Measurements from ENCODE around the gene RORB.
"Not testable (repeated sequence)": the region's sequence is repeated elsewhere in the genome, so short reads cannot be mapped to it uniquely, and the experiment has no call there.

Gene RORB

DNA sequence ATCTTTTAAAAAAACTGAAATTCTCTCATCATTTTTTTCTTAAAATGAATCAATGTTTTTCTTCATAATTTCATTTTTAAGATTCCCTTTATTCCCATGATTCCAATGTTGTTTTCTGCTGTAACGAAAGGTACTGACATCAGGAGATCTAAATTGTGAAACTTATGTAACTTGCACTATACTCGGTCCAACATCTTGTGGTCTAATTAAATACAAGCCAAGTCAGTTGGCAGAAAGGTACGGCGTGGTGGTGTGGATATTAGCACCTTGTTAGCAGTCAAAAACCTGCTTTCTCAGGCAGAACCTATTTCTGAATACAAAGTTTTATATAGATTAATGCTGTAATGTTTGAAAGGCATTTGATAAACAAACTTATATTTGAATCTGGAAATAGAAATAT is 20.1 kb downstream of the RORB start:
- no peak for DNase-seq

DNA sequence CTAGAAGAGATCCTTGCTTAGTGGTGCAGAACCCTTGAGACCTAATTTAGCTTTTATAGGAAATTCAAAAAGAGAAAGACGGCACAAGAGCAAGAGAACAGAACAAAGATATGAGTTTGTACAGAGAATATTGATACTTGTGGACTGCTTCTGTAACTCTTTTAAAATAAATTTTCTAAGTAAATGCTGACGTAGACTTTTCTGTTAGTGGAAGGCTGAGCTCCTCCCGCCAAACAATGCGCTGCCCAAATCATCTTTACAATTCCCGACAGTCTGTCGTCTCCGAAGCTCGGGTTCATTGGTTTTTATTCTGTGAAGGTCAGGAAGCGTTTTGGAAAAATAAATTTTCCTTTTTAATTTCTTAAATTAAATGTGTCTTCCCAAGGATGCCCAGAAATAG is 22.3 kb downstream of the RORB start:
- no peak for DNase-seq

DNA sequence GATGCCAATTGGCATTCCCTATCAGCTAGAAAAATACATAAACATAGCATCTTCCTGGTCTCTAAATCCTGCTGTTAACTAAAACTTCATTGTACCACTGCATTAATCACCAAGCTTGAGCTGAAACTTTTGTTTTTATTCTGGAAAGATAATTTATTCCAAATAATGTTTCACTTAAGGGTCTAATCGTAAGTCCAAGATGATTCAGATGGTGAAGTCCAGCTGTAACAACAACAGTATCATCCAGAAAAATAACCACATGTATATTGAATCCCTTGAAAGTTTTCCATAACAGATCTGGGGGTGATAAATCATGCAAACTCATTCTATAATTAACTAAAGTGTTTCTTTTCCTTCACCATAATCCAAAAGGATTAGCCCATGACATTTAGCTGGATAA is 23.9 kb downstream of the RORB start:
- no peak for DNase-seq

GRCh38 chr9:74524289-74524688 is 27.2 kb downstream of the RORB start:
- DNase-seq, result no peak

- DNase-seq, result no peak
Measured at GRCh38 chr9:74526215-74526614, 29.1 kb downstream of the RORB start.

DNA sequence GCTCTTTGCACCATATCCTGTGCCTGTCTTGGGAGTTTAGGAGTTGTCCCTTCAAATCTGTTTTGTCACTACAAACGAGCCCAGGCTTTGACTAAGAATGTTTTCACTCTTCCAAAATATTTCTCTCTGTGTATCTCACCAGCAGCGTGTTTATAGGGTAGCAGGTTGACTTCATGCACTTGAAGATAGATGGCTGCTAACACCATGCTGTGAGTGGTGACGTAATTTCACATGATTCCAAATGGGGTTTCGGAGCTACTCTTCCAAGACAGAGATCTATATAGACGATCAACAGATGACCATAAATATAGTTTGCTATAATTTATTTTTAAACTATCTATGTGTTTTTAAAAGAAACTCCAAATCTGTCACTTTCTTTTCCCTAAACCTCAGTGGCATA is 30.6 kb downstream of the RORB start:
- DNase-seq, result no peak

DNA sequence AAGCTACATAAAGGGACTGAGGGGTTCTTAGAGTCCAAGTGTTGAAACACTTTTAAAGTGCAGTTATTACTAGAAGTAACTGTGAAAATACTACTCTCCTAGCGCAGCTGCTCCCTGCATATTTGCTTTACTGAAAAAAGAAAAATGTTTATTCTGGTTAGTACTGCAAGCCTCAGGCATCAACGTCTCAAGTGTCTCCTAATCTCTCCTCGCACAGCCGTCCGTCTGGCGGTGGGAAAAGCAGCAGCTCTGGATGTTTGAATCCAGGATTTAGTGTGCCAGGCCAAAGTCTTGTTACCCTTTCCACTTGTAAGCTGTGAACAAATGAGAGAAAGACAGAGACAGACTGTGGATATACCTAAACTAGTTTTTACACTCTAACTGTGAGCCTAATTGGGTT is 31.1 kb downstream of the RORB start:
- no peak for DNase-seq

DNA sequence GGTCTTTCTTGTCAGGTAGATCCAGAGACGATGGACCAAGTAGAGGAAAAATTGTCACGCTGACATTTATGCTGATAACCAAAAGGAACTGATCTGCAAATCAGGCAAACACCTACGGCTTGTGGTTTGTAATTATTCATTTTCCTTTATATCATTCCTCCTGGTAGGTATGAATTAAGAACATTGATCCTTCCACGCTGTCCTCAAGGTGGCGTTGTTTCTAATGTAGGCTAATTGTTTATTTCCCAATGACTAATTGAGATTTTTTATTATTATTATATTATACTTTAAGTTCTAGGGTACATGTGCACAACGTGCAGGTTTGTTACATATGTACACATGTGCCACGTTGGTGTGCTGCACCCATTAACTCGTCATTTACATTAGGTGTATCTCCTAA is 33.3 kb downstream of the RORB start:
- not testable (repeated sequence) for DNase-seq

DNA sequence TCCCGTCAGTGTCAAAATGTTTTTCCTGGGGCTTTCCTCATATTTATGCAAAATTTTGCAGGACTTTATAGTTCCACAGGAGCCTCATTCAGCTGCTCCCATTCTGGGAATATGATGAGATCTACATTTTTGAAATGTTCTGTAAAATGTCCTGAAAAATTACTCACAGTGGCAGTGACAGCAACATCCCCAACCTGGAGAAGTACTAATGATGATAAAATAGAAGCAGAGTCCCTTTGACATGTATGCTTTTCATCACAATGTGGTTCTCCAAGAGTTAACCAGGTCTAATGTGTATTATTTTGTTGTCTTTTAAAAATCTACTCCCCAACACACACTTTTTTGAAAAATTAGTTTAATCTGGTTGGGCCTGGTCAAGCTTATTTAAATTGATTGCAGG is 36.1 kb downstream of the RORB start:
- no peak for DNase-seq

DNA sequence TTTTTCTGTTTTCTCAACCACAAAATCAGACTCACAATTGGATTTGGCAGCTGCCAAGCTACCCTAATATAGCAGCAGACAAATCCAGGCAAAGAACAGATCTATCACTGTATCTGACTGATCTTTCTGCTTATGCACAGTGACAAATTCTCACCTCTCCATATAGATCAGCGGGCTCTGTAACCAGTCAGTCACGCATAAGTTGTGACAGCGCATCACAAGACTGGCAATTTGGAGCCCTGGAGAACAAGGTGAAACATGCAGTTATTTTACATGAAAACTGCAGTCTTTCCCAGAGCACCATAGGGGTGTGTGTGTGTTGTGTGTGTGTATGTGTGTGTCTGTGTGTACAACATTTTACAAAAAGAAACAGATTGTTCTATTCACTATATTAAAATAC is 37.7 kb downstream of the RORB start:
- no peak for DNase-seq

- no peak for DNase-seq
Measured at GRCh38 chr9:74543145-74543544, 46.0 kb downstream of the RORB start.

DNA sequence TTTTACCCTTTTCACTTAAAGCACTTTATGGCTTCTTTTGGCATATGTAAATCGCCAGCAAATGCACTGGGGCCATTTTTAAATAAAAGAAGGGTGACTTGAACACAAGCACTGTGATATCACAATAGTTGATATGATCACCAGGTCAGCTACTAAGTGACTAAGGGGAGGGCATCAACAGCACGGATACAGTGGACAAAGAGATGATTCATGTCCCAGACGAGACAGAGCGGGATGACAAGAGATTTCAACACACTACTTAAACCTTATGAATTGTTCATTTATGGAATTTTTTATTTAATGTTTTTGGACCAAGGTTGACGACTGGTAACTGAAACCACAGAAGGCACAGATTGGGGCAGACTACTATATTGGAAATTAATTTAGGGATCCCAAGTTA is 54.1 kb downstream of the RORB start:
- no peak for DNase-seq

DNA sequence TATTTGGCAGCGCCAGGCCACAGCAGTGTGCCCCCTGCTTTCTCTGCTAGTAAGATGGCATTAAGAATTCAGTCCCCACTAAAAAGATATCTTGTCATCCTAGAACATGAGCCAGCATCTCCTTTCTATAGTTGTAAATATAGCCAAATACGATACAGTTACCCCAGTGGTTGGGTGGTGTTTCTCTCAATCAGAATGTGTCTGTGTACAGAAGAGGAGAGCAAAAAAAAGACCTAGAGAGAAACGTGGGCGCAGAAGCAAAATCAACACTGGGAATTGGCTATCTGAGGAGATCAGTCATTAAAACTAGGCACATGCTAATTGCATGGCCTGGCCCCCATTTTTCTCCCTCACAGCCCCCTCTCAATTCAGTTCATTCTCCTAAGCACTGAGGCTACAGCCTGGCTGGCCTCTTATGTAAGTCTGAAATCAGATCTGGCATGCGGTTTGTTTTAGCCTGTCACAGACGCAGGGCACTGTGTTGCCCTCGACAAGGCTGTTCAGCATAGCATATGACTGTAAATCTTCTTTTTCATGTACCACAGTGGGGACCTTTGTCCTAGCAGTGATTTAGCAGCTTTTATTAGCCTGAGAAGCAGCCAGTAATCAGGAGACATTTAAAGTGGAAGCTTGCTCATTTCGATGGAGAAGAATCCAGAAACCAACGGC is 57.8 kb downstream of the RORB start:
- no peak for DNase-seq

DNA sequence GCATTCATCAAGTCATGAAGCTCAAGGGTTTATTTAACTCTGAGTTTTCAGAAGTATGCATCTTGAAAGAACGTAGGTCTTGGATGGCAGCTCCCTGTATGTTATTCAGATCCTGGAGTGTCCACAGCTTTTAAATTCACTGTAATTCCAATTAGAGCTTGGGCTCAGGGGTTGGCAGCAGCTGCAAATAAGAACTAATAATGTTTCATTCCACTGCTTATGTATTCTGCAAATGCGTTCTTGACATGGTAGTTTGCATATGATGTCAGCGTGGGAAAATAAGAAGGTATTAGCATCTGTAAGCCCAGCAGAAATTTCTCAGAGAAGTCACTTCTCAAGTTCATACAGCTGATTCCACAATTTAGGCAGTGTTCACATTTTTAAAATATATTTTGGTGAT is 58.4 kb downstream of the RORB start:
- DNase-seq, result no peak

- DNase-seq, result no peak
Measured at GRCh38 chr9:74556685-74557084, 59.5 kb downstream of the RORB start.

DNA sequence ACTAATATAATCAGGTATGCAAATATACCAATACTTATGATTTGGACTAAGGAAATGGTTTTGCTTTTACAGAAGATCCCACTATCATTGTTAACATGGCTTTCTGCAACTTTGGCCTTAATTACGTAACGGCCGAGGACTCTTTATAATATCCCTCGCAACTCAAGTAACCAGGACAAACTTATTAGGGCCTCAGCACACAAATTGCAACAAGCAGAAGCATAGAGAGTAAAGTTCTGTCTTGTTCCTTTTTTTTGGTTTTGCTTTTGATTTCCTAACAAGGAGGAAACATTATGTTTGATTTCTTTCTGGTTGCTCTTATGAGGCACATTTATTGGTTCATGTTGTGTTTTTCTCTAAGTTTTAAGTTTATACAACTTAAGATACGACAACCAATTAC is 60.4 kb downstream of the RORB start:
- DNase-seq, result no peak

DNA sequence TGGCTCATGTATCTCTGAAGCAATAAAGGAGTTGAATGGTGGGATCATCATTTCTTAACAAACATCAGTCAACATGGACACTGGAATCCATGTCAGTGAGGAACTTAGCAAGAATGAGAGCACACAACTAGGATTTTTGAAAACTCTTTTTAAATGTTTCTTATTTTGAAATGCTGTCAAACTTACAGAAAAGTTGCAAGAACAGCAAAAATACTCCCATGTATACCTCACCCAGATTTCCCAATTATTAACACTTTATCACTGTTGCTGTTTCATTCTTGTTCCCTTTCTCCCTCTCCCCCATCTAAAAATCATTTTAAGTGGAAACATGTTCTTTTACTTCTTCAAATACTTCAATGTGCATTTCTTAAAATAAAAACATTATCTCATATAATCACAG is 65.5 kb downstream of the RORB start:
- no peak for DNase-seq

- no peak for DNase-seq
Measured at GRCh38 chr9:74570879-74571512, 73.9 kb downstream of the RORB start.

- no peak for DNase-seq
Measured at GRCh38 chr9:74573640-74574191, 76.6 kb downstream of the RORB start.

- DNase-seq, result no peak
Measured at GRCh38 chr9:74576176-74576575, 79.0 kb downstream of the RORB start.

DNA sequence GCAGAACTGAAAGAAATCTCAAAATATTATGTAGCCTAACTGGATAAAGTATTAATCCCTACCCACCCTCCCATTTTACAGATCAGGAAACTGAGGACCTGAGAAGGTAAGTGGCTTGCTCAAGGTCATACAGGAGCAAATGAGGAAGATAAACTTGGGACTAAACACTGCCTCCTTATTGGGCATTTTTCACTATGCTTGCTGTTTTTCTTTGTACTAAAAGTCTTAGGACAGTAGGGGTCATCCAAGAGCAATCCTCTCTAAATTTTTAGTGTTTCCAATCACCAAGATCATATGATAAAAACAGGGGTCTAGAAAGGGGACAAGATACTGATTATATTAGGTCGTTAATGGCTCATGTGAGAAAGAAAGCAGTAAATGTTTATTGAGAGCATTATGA is 80.8 kb downstream of the RORB start:
- DNase-seq, result no peak

GRCh38 chr9:74589576-74589975 is 92.4 kb downstream of the RORB start:
- DNase-seq, result no peak

DNA sequence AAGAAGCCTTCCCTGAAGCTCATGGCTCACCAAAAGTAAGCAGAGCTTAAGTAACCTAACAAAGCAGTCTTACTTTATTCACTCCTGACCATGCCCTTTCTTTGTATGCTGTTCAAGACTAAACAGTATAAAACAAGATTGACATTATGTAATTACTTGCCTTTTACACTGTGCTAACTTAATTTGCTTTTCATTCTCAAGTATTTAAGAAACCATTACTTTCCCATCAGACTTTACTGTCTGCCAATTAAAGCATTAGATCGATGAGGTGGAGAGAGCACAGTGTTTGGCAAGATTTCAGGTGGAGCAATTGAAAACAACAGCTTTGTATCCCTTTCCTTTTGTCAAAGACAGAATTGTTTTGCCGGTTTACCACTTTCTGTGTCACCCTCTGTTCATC is 98.2 kb downstream of the RORB start:
- no peak for DNase-seq

GRCh38 chr9:74598874-74599273 is 101.7 kb downstream of the RORB start:
- no peak for DNase-seq

Data from CD4-positive, alpha-beta T cell treated with Interferon gamma for 1 hour (primary cell).